ENCODE results near the gene ZBTB9. TPM values are rescaled to one million over a fixed set of nuclear protein-coding genes. Genes with fewer than 3 reads are reported as not detected.

Gene ZBTB9
- total RNA-seq, 4 donors from 2014 or later: 2.8 to 4.8 (median 3.3) TPM

DNA sequence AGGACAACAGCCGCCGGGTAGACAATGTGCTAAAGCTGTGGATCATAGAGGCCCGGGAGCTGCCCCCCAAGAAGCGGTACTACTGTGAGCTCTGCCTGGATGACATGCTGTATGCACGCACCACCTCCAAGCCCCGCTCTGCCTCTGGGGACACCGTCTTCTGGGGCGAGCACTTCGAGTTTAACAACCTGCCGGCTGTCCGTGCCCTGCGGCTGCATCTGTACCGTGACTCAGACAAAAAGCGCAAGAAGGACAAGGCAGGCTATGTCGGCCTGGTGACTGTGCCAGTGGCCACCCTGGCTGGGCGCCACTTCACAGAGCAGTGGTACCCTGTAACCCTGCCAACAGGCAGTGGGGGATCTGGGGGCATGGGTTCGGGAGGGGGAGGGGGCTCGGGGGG is 16.7 kb upstream of the ZBTB9 start:
- peaks cover 0 to 7% (median 0%) of the 10 kb centered on the region in 3 donors for H3K4me1 ChIP-seq
- whole genome bisulfite sequencing, 2 donors: 89 to 97% methylated on average over 6 of the region's 18 CpGs
- TF ChIP-seq, protein P1, sequence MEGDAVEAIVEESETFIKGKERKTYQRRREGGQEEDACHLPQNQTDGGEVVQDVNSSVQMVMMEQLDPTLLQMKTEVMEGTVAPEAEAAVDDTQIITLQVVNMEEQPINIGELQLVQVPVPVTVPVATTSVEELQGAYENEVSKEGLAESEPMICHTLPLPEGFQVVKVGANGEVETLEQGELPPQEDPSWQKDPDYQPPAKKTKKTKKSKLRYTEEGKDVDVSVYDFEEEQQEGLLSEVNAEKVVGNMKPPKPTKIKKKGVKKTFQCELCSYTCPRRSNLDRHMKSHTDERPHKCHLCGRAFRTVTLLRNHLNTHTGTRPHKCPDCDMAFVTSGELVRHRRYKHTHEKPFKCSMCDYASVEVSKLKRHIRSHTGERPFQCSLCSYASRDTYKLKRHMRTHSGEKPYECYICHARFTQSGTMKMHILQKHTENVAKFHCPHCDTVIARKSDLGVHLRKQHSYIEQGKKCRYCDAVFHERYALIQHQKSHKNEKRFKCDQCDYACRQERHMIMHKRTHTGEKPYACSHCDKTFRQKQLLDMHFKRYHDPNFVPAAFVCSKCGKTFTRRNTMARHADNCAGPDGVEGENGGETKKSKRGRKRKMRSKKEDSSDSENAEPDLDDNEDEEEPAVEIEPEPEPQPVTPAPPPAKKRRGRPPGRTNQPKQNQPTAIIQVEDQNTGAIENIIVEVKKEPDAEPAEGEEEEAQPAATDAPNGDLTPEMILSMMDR (IDR thresholded peaks at IDR 0.05): no peak
- no peak for TF ChIP-seq POLR2A (IDR thresholded peaks at IDR 0.05)
- no peaks in the 10 kb centered on the region for H3K27me3 ChIP-seq
- DNase-seq: no peak
- no peaks in the 10 kb centered on the region for H3K9me3 ChIP-seq
- H3K36me3 ChIP-seq: peaks cover 17 to 83% (median 19%) of the 10 kb centered on the region in 3 donors
- no peak overlapping the region for H3K4me3 ChIP-seq
- intact Hi-C loops (cut with DNase I): no loop called here
- H3K27ac ChIP-seq: no peak overlapping the region

DNA sequence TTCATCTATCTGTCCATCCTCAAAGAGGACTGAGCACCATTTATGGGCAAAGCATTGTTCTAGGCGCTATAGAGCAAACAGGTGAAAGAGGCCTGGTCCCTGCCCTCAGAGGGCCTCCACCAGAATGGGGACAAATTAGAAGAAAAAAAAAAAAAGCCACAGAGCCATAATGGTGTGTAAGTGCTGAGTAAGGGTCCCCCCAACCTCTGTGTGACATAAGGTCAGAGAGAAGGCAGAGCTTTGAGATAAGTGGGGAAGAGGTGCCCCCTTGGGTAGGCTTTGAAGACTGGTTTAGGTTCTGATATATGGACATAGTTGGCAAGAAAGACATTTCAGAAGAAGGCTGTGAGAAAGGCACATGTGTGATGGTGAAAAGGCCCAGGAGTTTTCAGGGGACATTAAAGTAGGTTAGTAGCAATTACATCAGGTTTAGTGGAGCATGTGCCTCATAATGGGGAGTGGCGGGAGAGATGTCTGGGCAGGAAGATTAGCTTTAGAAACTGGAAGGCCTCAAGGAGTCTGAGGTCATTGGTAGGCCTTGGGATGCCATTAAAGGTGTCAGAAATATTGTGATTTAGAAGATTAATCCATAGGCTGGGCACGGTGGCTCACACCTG is 15.3 kb upstream of the ZBTB9 start:
- no peak for DNase-seq
- H3K36me3 ChIP-seq: peaks cover 23 to 90% (median 27%) of the 10 kb centered on the region in 3 donors
- H3K4me1 ChIP-seq: no peaks in the 10 kb centered on the region
- no peak overlapping the region for H3K4me3 ChIP-seq
- TF ChIP-seq POLR2A (IDR thresholded peaks at IDR 0.05): no peak
- TF ChIP-seq, protein P1 (IDR thresholded peaks at IDR 0.05): no peak
- intact Hi-C loops (cut with DNase I): no loop called here
- WGBS, 2 donors: 83 to 95% methylated on average over 3 of the region's 3 CpGs
- H3K27me3 ChIP-seq: no peaks in the 10 kb centered on the region
- H3K27ac ChIP-seq: no peak overlapping the region
- no peaks in the 10 kb centered on the region for H3K9me3 ChIP-seq

DNA sequence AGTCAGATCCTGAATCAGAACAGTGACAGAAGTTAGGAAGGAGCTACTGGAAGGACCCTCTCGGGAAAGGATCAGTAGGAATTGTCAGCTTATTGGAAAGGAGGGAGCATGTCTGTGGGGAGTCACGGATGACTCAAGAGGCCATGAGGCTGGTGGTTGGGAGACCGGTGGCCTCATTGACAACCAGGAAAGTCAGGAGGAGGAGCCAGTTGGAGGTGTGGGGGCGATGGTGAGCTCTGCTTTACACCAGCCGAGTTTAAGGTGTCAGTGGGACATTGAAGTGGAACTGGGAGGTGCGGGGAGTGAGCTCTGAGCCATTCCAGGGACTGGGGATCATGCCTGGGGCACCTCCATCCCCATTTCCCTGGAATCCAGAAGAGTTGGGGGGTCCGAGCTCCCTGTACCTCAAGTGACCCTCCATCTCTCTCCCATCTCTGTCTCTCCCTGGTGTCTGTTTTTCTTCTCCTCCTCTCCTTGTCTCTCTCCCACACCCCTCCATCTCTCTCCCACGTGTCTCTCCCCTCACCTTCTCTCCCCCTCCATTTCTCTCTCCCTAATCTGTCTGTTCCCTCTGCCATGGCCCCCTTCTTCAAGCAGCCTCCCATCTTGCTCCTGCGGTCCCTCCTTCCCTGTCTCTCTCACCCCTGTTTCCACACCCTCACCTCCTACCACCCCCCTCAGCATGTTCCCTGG is 14.3 kb upstream of the ZBTB9 start:
- Histone ChIP-seq H3K36me3 (peaks cover 23 to 99% (median 35%) of the 10 kb centered on the region in 3 donors), H3K4me1 (no peaks in the 10 kb centered on the region), H3K4me3 (no peak overlapping the region), H3K9me3 (no peaks in the 10 kb centered on the region), H3K27me3 (no peaks in the 10 kb centered on the region), H3K27ac (no peak overlapping the region)
- WGBS, 2 donors: 73 to 76% methylated on average over 9 of the region's 9 CpGs
- intact Hi-C loops (cut with DNase I): no loop called here
- TF ChIP-seq, protein P1 (IDR thresholded peaks at IDR 0.05): no peak
- TF ChIP-seq POLR2A (IDR thresholded peaks at IDR 0.05): no peak
- DNase-seq: no peak

DNA sequence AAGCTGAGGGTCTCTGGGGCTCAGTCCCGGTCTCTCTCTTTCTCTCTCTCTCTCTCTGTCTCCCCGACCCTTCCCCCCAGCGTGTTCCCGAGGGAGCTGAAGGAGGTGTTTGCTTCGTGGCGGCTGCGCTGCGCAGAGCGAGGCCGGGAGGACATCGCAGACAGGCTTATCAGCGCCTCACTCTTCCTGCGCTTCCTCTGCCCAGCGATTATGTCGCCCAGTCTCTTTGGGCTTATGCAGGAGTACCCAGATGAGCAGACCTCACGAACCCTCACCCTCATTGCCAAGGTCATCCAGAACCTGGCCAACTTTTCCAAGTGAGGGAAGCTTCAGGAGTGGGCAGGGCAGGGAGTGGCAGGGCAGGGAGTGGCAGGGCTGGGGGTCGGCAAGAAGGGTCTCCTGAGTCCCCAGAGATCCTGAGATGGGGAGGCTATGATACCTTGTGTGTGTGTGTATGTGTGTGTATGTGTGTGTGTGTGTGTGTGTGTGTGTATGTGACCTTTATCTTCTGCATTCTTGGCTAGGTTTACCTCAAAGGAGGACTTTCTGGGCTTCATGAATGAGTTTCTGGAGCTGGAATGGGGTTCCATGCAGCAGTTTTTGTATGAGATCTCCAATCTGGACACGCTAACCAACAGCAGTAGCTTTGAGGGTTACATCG is 13.6 kb upstream of the ZBTB9 start:
- intact Hi-C loops (cut with DNase I): no loop called here
- 77 to 82% methylated on average over 13 to 17 of the region's 19 CpGs for WGBS, 2 donors
- no peak for TF ChIP-seq POLR2A (IDR thresholded peaks at IDR 0.05)
- TF ChIP-seq, protein P1 (IDR thresholded peaks at IDR 0.05): no peak
- Histone ChIP-seq H3K9me3 (no peaks in the 10 kb centered on the region), H3K27ac (no peak overlapping the region), H3K36me3 (peaks cover 23 to 95% (median 35%) of the 10 kb centered on the region in 3 donors), H3K27me3 (no peaks in the 10 kb centered on the region), H3K4me1 (no peaks in the 10 kb centered on the region), H3K4me3 (no peak overlapping the region)
- DNase-seq: no peak

DNA sequence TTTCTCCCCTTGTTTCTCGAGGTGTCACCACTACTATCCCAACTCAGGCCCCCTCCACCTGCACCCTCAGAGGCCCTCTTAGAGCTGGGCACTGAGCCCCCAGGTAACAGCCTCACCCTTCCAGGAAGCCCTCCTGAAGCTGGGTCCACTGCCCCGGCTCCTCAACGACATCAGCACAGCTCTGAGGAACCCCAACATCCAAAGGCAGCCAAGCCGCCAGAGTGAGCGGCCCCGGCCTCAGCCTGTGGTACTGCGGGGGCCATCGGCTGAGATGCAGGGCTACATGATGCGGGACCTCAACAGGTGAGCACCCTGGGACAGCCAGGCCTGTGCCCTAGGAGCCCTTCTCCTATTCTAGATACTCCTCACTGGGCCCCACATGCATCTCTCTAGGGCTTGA is 12.9 kb upstream of the ZBTB9 start:
- no peaks in the 10 kb centered on the region for H3K9me3 ChIP-seq
- H3K36me3 ChIP-seq: peaks cover 19 to 94% (median 35%) of the 10 kb centered on the region in 3 donors
- H3K4me1 ChIP-seq: no peaks in the 10 kb centered on the region
- no peaks in the 10 kb centered on the region for H3K27me3 ChIP-seq
- 93% methylated on average over 5 of the region's 9 CpGs; no CpG with 5 or more reads in 1 of the 2 donors for WGBS, 2 donors
- H3K4me3 ChIP-seq: no peak overlapping the region
- intact Hi-C loops (cut with DNase I): no loop called here
- H3K27ac ChIP-seq: no peak overlapping the region
- TF ChIP-seq, protein P1 (IDR thresholded peaks at IDR 0.05): no peak
- TF ChIP-seq POLR2A (IDR thresholded peaks at IDR 0.05): no peak
- DNase-seq: no peak
